B cell (primary cell): ENCODE measurements around the gene SNAP47.

Source experiments
- EZH2 ChIP-seq: IDR thresholded peaks from 2 replicates; pipeline ENCODE4 v1.6.1; 2012; ENCODE audit warnings: borderline replicate concordance, low read depth, mild to moderate bottlenecking, moderate library complexity, low read length; ENCODE audit not compliant: insufficient read depth, poor library complexity, severe bottlenecking
- TF ChIP-seq, protein P1 (sequence below): fragments of 200-600 bp; IDR thresholded peaks from one replicate; pipeline ENCODE4 v1.8.0; 2022; ENCODE audit warnings: antibody characterized with exemption, mild to moderate bottlenecking

DNA sequence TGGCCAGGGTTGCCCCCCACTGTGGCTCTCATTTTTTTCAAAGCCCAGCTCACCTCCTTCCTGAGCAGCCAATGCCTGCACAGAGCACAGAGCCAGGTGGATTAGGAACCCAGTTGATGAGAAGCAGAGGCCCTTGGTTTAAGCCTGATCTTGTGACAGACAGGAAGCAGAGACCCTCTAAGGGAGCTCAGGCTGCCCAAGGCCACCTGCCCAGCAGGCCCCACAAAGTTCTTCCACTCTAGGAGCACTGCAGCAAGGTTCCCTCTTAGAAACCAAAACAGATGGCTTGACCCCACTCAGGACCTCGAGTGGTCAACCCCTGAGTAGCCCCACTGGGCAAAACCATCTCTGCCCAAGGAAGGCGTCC lies 54.8 kb downstream of the SNAP47 start:
- TF ChIP-seq, protein P1, sequence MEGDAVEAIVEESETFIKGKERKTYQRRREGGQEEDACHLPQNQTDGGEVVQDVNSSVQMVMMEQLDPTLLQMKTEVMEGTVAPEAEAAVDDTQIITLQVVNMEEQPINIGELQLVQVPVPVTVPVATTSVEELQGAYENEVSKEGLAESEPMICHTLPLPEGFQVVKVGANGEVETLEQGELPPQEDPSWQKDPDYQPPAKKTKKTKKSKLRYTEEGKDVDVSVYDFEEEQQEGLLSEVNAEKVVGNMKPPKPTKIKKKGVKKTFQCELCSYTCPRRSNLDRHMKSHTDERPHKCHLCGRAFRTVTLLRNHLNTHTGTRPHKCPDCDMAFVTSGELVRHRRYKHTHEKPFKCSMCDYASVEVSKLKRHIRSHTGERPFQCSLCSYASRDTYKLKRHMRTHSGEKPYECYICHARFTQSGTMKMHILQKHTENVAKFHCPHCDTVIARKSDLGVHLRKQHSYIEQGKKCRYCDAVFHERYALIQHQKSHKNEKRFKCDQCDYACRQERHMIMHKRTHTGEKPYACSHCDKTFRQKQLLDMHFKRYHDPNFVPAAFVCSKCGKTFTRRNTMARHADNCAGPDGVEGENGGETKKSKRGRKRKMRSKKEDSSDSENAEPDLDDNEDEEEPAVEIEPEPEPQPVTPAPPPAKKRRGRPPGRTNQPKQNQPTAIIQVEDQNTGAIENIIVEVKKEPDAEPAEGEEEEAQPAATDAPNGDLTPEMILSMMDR = no peak
- no peak for TF ChIP-seq EZH2
